Measurements from ENCODE around the gene PRLR. TPM values are rescaled to one million over a fixed set of nuclear protein-coding genes. Genes with fewer than 3 reads are reported as not detected.

The PRLR gene
- total RNA-seq, 1 experiment from 2014 or later = 2.5 TPM

GRCh38 chr5:35096932-35097331 lies 133.4 kb downstream of the PRLR start:
- H3T11ph ChIP-seq (ENCODE audit: low read length) = no peak overlapping the region
- no peak overlapping the region for H2AK5ac ChIP-seq (ENCODE audit: insufficient read length, low read length)
- H2BK20ac ChIP-seq (ENCODE audit: low read depth, low read length, poor library complexity, severe bottlenecking) = no peak overlapping the region
- no peak overlapping the region for H4K8ac ChIP-seq (replicated peaks; ENCODE audit: insufficient read length, low read depth, low read length)
- TF ChIP-seq CTCF (conservative IDR thresholded peaks at IDR 0.05) = no peak
- no peak overlapping the region for H4K5ac ChIP-seq (ENCODE audit: insufficient read length, low read depth, low read length)
- no peak overlapping the region for H3K14ac ChIP-seq (ENCODE audit: insufficient read depth, low read length)
- no peak overlapping the region for H2BK15ac ChIP-seq (ENCODE audit: low read depth, low read length)
- H3K36me3 Mint-ChIP-seq (ENCODE audit: insufficient read depth in 1 of 3, low read depth in 3 of 3) = no peaks in the 10 kb centered on the region
- DNase-seq = no peak
- H3K27me3 Mint-ChIP-seq (ENCODE audit: low read depth) = no peaks in the 10 kb centered on the region
- H3K79me2 ChIP-seq (ENCODE audit: insufficient read depth, low read length) = no peaks in the 10 kb centered on the region
- no peak overlapping the region for H3K56ac ChIP-seq (ENCODE audit: insufficient read length, low read depth, low read length)
- H2AFZ ChIP-seq (ENCODE audit: low read length) = no peak overlapping the region
- H3K9me3 ChIP-seq (ENCODE audit: control insufficient read depth, low read depth, low read length) = no peaks in the 10 kb centered on the region
- no peaks in the 10 kb centered on the region for H3K27me3 ChIP-seq (ENCODE audit: insufficient read depth, low read length)
- H4K20me1 ChIP-seq (ENCODE audit: control insufficient read depth, insufficient read depth, insufficient read length) = no peaks in the 10 kb centered on the region
- peaks cover 7 to 8% of the 10 kb centered on the region in 2 experiments; a peak in 3 of 4 replicates for H3K4me1 Mint-ChIP-seq
- WGBS (ENCODE audit: extremely low coverage, insufficient read length, low lambda C conversion rate) = no CpG with 5 or more reads among the region's 1 CpG
- no peaks in the 10 kb centered on the region for H3K79me1 ChIP-seq (ENCODE audit: insufficient read depth, low read depth, low read length, poor library complexity, severe bottlenecking)
- H3K4me2 ChIP-seq (ENCODE audit: insufficient read depth, insufficient read length, low read length) = no peak overlapping the region
- H3K27ac Mint-ChIP-seq = no peak overlapping the region
- H3K23me2 ChIP-seq (ENCODE audit: insufficient read length, low read depth, low read length, poor library complexity, severe bottlenecking) = no peaks in the 10 kb centered on the region
- H4K91ac ChIP-seq (ENCODE audit: insufficient read length, low read depth, low read length) = no peak overlapping the region
- H3K18ac ChIP-seq (ENCODE audit: insufficient read length, low read depth, low read length) = no peak overlapping the region
- no peak overlapping the region for H3K23ac ChIP-seq (ENCODE audit: insufficient read length, low read depth, low read length)
- H3K4me3 Mint-ChIP-seq = no peak overlapping the region
- H3K27ac ChIP-seq (ENCODE audit: insufficient read length, low read depth, low read length) = no peak overlapping the region
- no peaks in the 10 kb centered on the region for H3K4me1 ChIP-seq (ENCODE audit: insufficient read depth, low read length)
- no peak overlapping the region for H2BK5ac ChIP-seq (ENCODE audit: insufficient read length, low read length)
- H2BK12ac ChIP-seq (ENCODE audit: insufficient read length, low read depth, low read length) = no peak overlapping the region
- H2BK120ac ChIP-seq (ENCODE audit: low read depth, low read length, poor library complexity, severe bottlenecking) = no peak overlapping the region
- H3K9ac ChIP-seq (ENCODE audit: extremely low read depth, insufficient read length, low read length) = no peak overlapping the region
- H3K4ac ChIP-seq (ENCODE audit: low read depth, low read length) = no peak overlapping the region
- H3K9me3 Mint-ChIP-seq = no peaks in the 10 kb centered on the region
